ENCODE data around the gene MED9. TPM values are rescaled to one million over a fixed set of nuclear protein-coding genes. Genes with fewer than 3 reads are reported as not detected.

The MED9 gene
- total RNA-seq, 3 donors from 2014 or later (not counting 1 experiment from before 2014, with no cell fraction given) = 19.8 to 23.5 (median 22.3) TPM

DNA sequence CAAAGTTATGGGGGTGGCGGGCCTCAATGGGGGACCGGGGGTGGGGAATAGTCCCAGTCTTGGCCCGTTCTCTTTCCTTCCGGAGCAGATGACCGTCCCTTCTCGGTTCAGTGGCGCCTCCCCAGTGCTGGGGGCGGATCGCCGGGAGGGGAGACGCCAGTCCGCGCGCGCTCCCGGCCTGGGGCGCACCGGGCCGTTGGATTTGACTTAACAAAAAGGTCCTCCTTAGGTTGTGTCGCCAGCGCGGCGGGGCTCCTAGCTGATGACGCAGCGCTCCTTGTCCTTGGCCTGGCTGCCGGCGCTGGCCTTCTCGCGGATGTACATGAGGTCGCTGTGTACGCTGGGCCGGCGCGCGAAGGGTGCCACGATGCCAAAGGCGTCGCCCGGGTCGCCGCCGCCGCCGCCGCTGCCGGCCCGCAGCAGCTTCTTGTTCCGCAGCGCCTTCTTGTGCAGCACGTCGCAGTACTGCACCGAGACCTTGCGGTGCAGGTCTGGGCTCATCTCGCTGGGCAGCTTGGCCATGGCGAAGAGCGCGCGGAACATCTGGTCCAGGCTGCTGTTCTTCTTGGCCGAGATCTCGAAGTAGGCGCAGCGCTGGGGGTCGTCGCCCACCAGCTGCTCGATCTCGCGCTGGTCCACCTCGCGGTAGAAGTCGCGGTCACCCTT is 18.2 kb downstream of the MED9 start:
- H3K27ac ChIP-seq (ENCODE audit: low read length) = no peak overlapping the region
- H3K27me3 Mint-ChIP-seq (ENCODE audit: low read depth in 2 of 2) = peaks cover 5 to 6% of the 10 kb centered on the region in 2 donors
- peaks cover 16% of the 10 kb centered on the region for H3K36me3 ChIP-seq (ENCODE audit: control insufficient read depth, insufficient read depth, low read length)

DNA sequence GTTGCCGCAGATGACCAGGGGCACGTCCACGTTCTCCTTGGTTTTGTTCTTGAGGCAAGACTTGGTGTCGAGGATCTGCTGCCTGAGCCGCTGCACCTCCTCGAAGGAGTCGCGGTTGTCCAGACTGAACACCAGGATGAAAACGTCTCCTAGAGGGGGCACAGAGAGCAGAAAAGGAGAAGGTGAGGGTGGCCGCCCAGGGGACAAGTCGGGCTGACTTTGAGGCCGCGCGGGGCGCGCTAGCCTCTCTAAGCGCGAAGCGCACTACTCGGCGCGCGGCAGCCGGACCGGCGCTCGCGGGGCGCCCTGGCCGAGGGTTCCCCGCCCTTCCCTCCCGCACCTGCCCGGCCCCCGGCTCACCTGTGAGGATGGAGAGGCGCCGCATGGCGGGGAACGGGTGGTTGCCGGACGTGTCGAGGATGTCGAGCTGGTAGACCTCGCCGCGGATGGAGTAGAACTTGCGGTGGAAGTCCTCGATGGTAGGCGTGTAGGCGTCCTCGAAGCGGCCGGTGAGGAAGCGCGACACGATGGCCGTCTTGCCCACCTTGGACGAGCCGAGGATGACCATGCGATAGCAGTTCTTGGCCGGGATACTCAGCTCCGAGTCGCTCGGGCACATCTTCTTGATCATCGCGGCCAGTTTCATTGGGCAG is 18.9 kb downstream of the MED9 start:
- Mint-ChIP-seq H3K36me3 (no peaks in the 10 kb centered on the region), H3K27ac (peak overlapping the region in 1 of 2 donors; percentile 48), H3K27me3 (ENCODE audit: low read depth in 2 of 2) (peaks cover 5 to 8% of the 10 kb centered on the region in 2 donors), H3K4me1 (peaks cover 6 to 16% of the 10 kb centered on the region in 2 donors), H3K4me3 (peak overlapping the region; percentile 92), H3K9me3 (no peaks in the 10 kb centered on the region)
- H3K27me3 ChIP-seq (ENCODE audit: control insufficient read depth, insufficient read depth, low read length) = peaks cover 6% of the 10 kb centered on the region
- DNase-seq (peak in 1 of 2 donors; percentile 51), ATAC-seq (peak in 2 of 3 donors; percentile 3 to 14)
- TF ChIP-seq, protein P1, sequence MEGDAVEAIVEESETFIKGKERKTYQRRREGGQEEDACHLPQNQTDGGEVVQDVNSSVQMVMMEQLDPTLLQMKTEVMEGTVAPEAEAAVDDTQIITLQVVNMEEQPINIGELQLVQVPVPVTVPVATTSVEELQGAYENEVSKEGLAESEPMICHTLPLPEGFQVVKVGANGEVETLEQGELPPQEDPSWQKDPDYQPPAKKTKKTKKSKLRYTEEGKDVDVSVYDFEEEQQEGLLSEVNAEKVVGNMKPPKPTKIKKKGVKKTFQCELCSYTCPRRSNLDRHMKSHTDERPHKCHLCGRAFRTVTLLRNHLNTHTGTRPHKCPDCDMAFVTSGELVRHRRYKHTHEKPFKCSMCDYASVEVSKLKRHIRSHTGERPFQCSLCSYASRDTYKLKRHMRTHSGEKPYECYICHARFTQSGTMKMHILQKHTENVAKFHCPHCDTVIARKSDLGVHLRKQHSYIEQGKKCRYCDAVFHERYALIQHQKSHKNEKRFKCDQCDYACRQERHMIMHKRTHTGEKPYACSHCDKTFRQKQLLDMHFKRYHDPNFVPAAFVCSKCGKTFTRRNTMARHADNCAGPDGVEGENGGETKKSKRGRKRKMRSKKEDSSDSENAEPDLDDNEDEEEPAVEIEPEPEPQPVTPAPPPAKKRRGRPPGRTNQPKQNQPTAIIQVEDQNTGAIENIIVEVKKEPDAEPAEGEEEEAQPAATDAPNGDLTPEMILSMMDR (IDR thresholded peaks at IDR 0.05) = no peak
- intact Hi-C loops (cut with micrococcal nuclease) = loop anchor here (1.0 kb wide), 2 partner anchors 140 to 538 kb away; no protein-coding TSS in a partner anchor
- no peaks in the 10 kb centered on the region for H3K9me3 ChIP-seq (ENCODE audit: control insufficient read depth, insufficient read depth, low read length)
- H3K4me1 ChIP-seq (ENCODE audit: control insufficient read depth, insufficient read depth, low read length) = peaks cover 19% of the 10 kb centered on the region
- H3K36me3 ChIP-seq (ENCODE audit: control insufficient read depth, insufficient read depth, low read length) = peaks cover 16% of the 10 kb centered on the region
- peak overlapping the region; percentile 29 for H3K4me3 ChIP-seq (ENCODE audit: low read length)
- under 1% methylated on average over 65 of the region's 65 CpGs for WGBS (ENCODE audit: insufficient coverage)
- H3K27ac ChIP-seq (ENCODE audit: low read length) = no peak overlapping the region

More for the DNA sequence above, 18.2 kb downstream of the MED9 start:
- Mint-ChIP-seq H3K9me3 (no peaks in the 10 kb centered on the region), H3K4me1 (peaks cover 6 to 16% of the 10 kb centered on the region in 2 donors), H3K27ac (peak overlapping the region in 1 of 2 donors; percentile 48), H3K4me3 (peak overlapping the region; percentile 92), H3K36me3 (no peaks in the 10 kb centered on the region)
- TF ChIP-seq, protein P1 (IDR thresholded peaks at IDR 0.05) = no peak
- peaks cover 6% of the 10 kb centered on the region for H3K27me3 ChIP-seq (ENCODE audit: control insufficient read depth, insufficient read depth, low read length)
- ATAC-seq (no peak), DNase-seq (peak in 1 of 2 donors; percentile 40)
- peaks cover 19% of the 10 kb centered on the region for H3K4me1 ChIP-seq (ENCODE audit: control insufficient read depth, insufficient read depth, low read length)
- intact Hi-C loops (cut with micrococcal nuclease) = no loop called here
- H3K4me3 ChIP-seq (ENCODE audit: low read length) = no peak overlapping the region
- WGBS (ENCODE audit: insufficient coverage) = 6% methylated on average over 71 of the region's 71 CpGs
- no peaks in the 10 kb centered on the region for H3K9me3 ChIP-seq (ENCODE audit: control insufficient read depth, insufficient read depth, low read length)

DNA sequence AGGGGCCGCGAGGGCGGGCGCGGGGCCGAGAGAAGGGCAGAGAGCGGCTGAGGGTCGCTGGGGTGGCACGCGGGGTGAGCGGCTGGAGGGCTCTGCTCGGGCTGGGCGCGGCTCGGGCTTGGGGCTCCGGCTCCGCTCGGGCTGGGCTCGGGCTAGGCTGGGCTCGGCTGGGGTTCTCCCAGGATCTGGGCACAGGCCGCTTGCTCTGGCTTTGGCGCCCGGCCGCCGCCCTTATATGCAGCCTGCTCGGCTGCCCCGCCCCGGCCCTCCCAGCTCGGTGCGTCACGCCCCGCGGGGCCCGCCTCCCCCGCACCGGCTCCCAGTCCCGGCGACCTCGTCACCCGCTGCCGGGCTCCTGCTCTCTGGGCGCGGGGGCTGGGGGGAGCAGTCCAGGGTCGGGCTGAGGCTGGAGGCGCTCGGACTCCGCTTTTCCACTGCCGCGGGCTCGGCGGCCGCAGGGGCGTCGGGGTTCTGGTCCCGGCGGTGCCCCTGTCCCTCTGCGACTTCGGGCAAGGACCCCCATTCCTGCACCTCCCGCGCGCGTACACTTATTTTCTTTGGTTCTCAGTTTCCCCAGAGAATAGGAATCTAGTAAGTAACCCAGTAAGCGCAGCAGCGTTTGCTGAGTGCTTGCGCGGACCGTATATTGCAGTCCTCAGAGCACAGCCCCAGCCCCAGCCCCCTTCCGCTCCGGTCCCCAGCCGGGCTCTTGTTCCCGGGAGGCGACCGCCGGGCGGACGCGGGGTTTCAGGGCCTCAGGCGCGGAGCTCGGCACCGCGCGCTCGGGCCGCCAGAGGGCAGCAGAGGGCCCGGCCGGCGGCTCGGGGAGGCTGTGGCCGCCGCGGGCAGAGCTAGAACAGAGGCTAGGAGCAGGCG is 19.6 kb downstream of the MED9 start, which contains the start of gene RASD1:
TSS of gene RASD1 (minus strand) at position 207 of the 876 bp plus-strand sequence. CDS start 214 bp downstream, outside the sequence.
- H3K9me3 ChIP-seq (ENCODE audit: control insufficient read depth, insufficient read depth, low read length) = no peaks in the 10 kb centered on the region
- Mint-ChIP-seq H3K4me1 (peaks cover 6 to 16% of the 10 kb centered on the region in 2 donors), H3K27ac (peak within 1 kb of the TSS in 1 of 2 donors; percentile 48), H3K36me3 (no peaks in the 10 kb centered on the region), H3K27me3 (ENCODE audit: low read depth in 2 of 2) (peaks cover 5 to 8% of the 10 kb centered on the region in 2 donors), H3K9me3 (no peaks in the 10 kb centered on the region), H3K4me3 (peak within 1 kb of the TSS; percentile 92)
- ATAC-seq (peak; percentile 87 to 92 (median 88)), DNase-seq (peak; percentile 79 to 88)
- peaks cover 19% of the 10 kb centered on the region for H3K4me1 ChIP-seq (ENCODE audit: control insufficient read depth, insufficient read depth, low read length)
- TF ChIP-seq, protein P1 (IDR thresholded peaks at IDR 0.05) = peak; percentile 99
- peak within 1 kb of the TSS; percentile 3 for H3K27ac ChIP-seq (ENCODE audit: low read length)
- WGBS (ENCODE audit: insufficient coverage) = under 1% methylated on average over 93 of the region's 93 CpGs
- H3K4me3 ChIP-seq (ENCODE audit: low read length) = peak within 1 kb of the TSS; percentile 50
- peaks cover 6% of the 10 kb centered on the region for H3K27me3 ChIP-seq (ENCODE audit: control insufficient read depth, insufficient read depth, low read length)
- H3K36me3 ChIP-seq (ENCODE audit: control insufficient read depth, insufficient read depth, low read length) = peaks cover 11% of the 10 kb centered on the region
- intact Hi-C loops (cut with micrococcal nuclease) = loop anchor here (1.0 kb wide), 3 partner anchors 141 to 537 kb away; no protein-coding TSS in a partner anchor
